SK-N-SH (cell line): ENCODE measurements around the gene PRSS16. TPM values are rescaled to one million over a fixed set of nuclear protein-coding genes. Genes with fewer than 3 reads are reported as not detected.
"Not testable (repeated sequence)": the region's sequence is repeated elsewhere in the genome, so short reads cannot be mapped to it uniquely, and the experiment has no call there.

ENCODE experiments used
- CTCF ChIA-PET: fragments of 300-600, 350-600 bp; formaldehyde crosslinking; extraction: SDS; loops from one replicate; lab custom pipeline; 2021; lab: Yijun Ruan, JAX
- POLR2A ChIA-PET: fragments of 350-600 bp; sonication (Branson Sonifier 250); formaldehyde crosslinking; extraction: SDS; loops from one replicate; lab custom pipeline; 2020; ENCODE audit warnings: antibody characterized with exemption, inconsistent platforms; lab: Yijun Ruan, JAX
- DNase-seq: peaks from one replicate; pipeline ENCODE4 v3.0.0; 2012
- H2AFZ ChIP-seq: fragments of 200-600 bp; sonication (generic); 2 replicates; pipeline ENCODE4 v1.8.1; 2016; ENCODE audit warnings: antibody characterized with exemption, mild to moderate bottlenecking, low read depth
- H3F3A ChIP-seq: fragments of 200-600 bp; sonication (generic); replicated peaks from 2 replicates; pipeline ENCODE3; 2016; ENCODE audit warnings: antibody characterized with exemption, mild to moderate bottlenecking; ENCODE audit not compliant: insufficient read depth
- H3K27ac ChIP-seq, 2 experiments: fragments of 200-500 bp in 1 of 2; fragments of 200-600 bp in 1 of 2; sonication (Bioruptor generic) in 1 of 2; sonication (generic), shearing (Covaris generic) in 1 of 2; 2 replicates each; pipeline versions ENCODE4 v1.5.1 to v1.6.1; 2014 to 2016; ENCODE audit warnings: low read depth in 2 of 2, inconsistent platforms in 1 of 2, low read length in 1 of 2, mild to moderate bottlenecking in 1 of 2, mixed read lengths in 1 of 2
- H3K27me3 ChIP-seq: fragments of 200-600 bp; sonication (generic), shearing (Covaris generic); 2 replicates; pipeline ENCODE4 v1.6.1; 2016; ENCODE audit warnings: mixed run types; ENCODE audit not compliant: insufficient read depth
- H3K36me3 ChIP-seq, 2 experiments: fragments of 200-500 bp in 1 of 2; fragments of 200-600 bp in 1 of 2; sonication (Bioruptor generic) in 1 of 2; sonication (generic) in 1 of 2; replicated peaks in 1 of 2; 2 replicates each; pipeline versions ENCODE3 to v1.5.1; 2014 to 2016; ENCODE audit warnings: low read length in 1 of 2, mild to moderate bottlenecking in 1 of 2; ENCODE audit not compliant: insufficient read depth in 2 of 2, control insufficient read depth in 1 of 2
- H3K4me1 ChIP-seq, 2 experiments: fragments of 200-500 bp in 1 of 2; fragments of 200-600 bp in 1 of 2; sonication (Bioruptor generic) in 1 of 2; sonication (generic), shearing (Covaris generic) in 1 of 2; 2 replicates each; pipeline versions ENCODE4 v1.5.1 to v1.6.1; 2014 to 2016; ENCODE audit warnings: low read depth in 1 of 2, low read length in 1 of 2, mixed run types in 1 of 2; ENCODE audit not compliant: insufficient read depth in 2 of 2, control insufficient read depth in 1 of 2
- H3K4me2 ChIP-seq: fragments of 200-600 bp; sonication (generic), shearing (Covaris generic); 2 replicates; pipeline ENCODE4 v1.6.1; 2017; ENCODE audit warnings: mixed run types
- H3K4me3 ChIP-seq, 2 experiments: fragments of 200-500 bp in 1 of 2; fragments of 200-600 bp in 1 of 2; sonication (Bioruptor generic) in 1 of 2; sonication (generic), shearing (Covaris generic) in 1 of 2; 2 replicates each; pipeline versions ENCODE4 v1.5.1 to v1.8.1; 2014 to 2016; ENCODE audit warnings: low read depth in 2 of 2, inconsistent platforms in 1 of 2, low read length in 1 of 2, mild to moderate bottlenecking in 1 of 2, mixed read lengths in 1 of 2, moderate library complexity in 1 of 2
- H3K79me2 ChIP-seq: fragments of 200-600 bp; sonication (generic); 2 replicates; pipeline ENCODE4 v1.8.1; 2017; ENCODE audit warnings: mild to moderate bottlenecking; ENCODE audit not compliant: insufficient read depth
- H3K9ac ChIP-seq: fragments of 200-600 bp; sonication (generic); 2 replicates; pipeline ENCODE4 v1.6.1; 2017; ENCODE audit warnings: mixed run types
- H3K9me2 ChIP-seq: fragments of 200-600 bp; sonication (generic); 2 replicates; pipeline ENCODE4 v1.6.1; 2017; ENCODE audit warnings: mixed run types
- H3K9me3 ChIP-seq: fragments of 200-600 bp; sonication (generic); 2 replicates; pipeline ENCODE4 v1.6.1; 2017; ENCODE audit warnings: mixed run types, mild to moderate bottlenecking, moderate library complexity
- H4K20me1 ChIP-seq: fragments of 200-600 bp; sonication (generic); 2 replicates; pipeline ENCODE4 v1.6.1; 2017; ENCODE audit warnings: mild to moderate bottlenecking, mixed run types; ENCODE audit not compliant: insufficient read depth
- CHD2 ChIP-seq: fragments of 150-350 bp; IDR thresholded peaks from 2 replicates; pipeline ENCODE4 v1.6.1; 2018; ENCODE audit warnings: low read length; ENCODE audit not compliant: partially characterized antibody
- EZH2phosphoT487 ChIP-seq: fragments of 200-600 bp; sonication (generic); IDR thresholded peaks from 2 replicates; pipeline ENCODE4 v1.6.1; 2017; ENCODE audit warnings: low read depth, mixed run types, mild to moderate bottlenecking, antibody characterized with exemption, moderate library complexity, borderline replicate concordance
- FOSL2 ChIP-seq: IDR thresholded peaks from 2 replicates; pipeline ENCODE4 v1.4.0; 2012; ENCODE audit warnings: low read depth, mild to moderate bottlenecking, moderate library complexity, borderline replicate concordance
- FOXM1 ChIP-seq: IDR thresholded peaks from 2 replicates; pipeline ENCODE4 v1.4.0; 2012; ENCODE audit warnings: low read depth, mild to moderate bottlenecking
- GATA2 ChIP-seq: sonication (generic); formaldehyde crosslinking; IDR thresholded peaks from 2 replicates; pipeline ENCODE4 v1.5.0; 2020; ENCODE audit warnings: mild to moderate bottlenecking, missing genetic modification reagents
- MXI1 ChIP-seq: IDR thresholded peaks from 2 replicates; pipeline ENCODE4 v1.6.1; 2012; ENCODE audit warnings: mild to moderate bottlenecking, low read depth, low read length, improper control_type of control experiment
- POLR2AphosphoS5 ChIP-seq: IDR thresholded peaks from 2 replicates; pipeline ENCODE4 v1.6.1; 2012; ENCODE audit warnings: low read depth, low read length
- RAD21 ChIP-seq: IDR thresholded peaks from 2 replicates; pipeline ENCODE4 v1.6.1; 2012; ENCODE audit warnings: mild to moderate bottlenecking, low read length
- RCOR1 ChIP-seq: fragments of 150-350 bp; IDR thresholded peaks from 2 replicates; pipeline ENCODE4 v1.6.1; 2017; ENCODE audit warnings: antibody characterized with exemption, low read length
- RFX5 ChIP-seq: IDR thresholded peaks from 2 replicates; pipeline ENCODE4 v1.6.1; 2012; ENCODE audit warnings: mild to moderate bottlenecking, improper control_type of control experiment, low read length
- SIN3A ChIP-seq: IDR thresholded peaks from 2 replicates; pipeline ENCODE4 v1.6.1; 2012; ENCODE audit warnings: low read depth, mild to moderate bottlenecking, low read length, moderate library complexity, borderline replicate concordance
- SMC3 ChIP-seq: IDR thresholded peaks from 2 replicates; pipeline ENCODE4 v1.6.1; 2012; ENCODE audit warnings: low read depth, low read length, improper control_type of control experiment
- TAF1 ChIP-seq: IDR thresholded peaks from 2 replicates; pipeline ENCODE4 v1.6.1; 2012; ENCODE audit warnings: low read depth, mild to moderate bottlenecking, low read length, moderate library complexity, borderline replicate concordance
- TCF12 ChIP-seq: IDR thresholded peaks from 2 replicates; pipeline ENCODE4 v1.4.0; 2012
- YY1 ChIP-seq: IDR thresholded peaks from 2 replicates; pipeline ENCODE4 v1.4.0; 2012; ENCODE audit warnings: low read depth, mild to moderate bottlenecking
- WGBS: methylation state at CpG from one replicate; pipeline ENCODE4 v1.1.6; 2017; ENCODE audit warnings: low lambda C conversion rate; 5-methylcytosine and 5-hydroxymethylcytosine counted together
- polyA plus RNA-seq, 3 experiments: library from polyadenylated mRNA; depleted of rRNA; stranded (reverse); fragments of >200 nt; gene quantifications; 2 replicates each; pipeline ENCODE4 v1.2.3, GENCODE V29; 2012
- TF ChIP-seq, protein P1 (sequence below): IDR thresholded peaks from 2 replicates; pipeline ENCODE4; 2012
- TF ChIP-seq, protein P2 (sequence below): IDR thresholded peaks from 2 replicates; pipeline ENCODE4 v1.4.0; 2012; ENCODE audit warnings: low read depth, borderline replicate concordance
- TF ChIP-seq, protein P3 (sequence below): IDR thresholded peaks from 2 replicates; pipeline ENCODE4 v1.4.0; 2012; ENCODE audit warnings: low read depth, borderline replicate concordance

Gene PRSS16
- polyA plus RNA-seq, 1 of the 3 experiments (the other 2 are of a cell fraction), result 0.07 TPM

DNA sequence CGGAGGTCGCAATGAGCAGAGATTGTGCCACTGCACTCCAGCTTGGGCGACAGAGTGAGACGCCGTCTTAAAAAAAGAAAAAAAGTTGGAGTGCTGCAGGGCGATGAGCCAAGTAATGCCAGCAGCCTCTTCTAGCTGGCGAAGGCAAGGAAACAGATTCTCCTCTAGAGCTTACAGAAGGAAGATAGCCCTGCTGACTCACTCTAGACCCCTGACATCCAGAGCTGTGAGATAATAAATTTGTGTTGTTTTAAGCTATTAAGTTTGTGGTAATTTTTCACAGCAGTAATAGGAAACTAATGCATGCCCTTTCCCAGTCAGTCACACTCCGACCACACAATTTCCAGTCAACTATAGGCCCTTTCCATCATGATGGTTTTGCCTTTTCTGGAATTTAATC lies 16.4 kb downstream of the PRSS16 start:
- no peak for DNase-seq
- H3K4me3 ChIP-seq, result no peak overlapping the region
- ChIA-PET CTCF (interaction anchor here (1.6 kb wide), 1 partner anchor 12 kb away, joined by 5 read pairs; no protein-coding TSS in a partner anchor), POLR2A (no interaction called here)
- H3K79me2 ChIP-seq, result no peaks in the 10 kb centered on the region
- no peaks in the 10 kb centered on the region for H3K9me2 ChIP-seq
- H4K20me1 ChIP-seq, result no peaks in the 10 kb centered on the region
- no peak overlapping the region for H3K27ac ChIP-seq
- no peaks in the 10 kb centered on the region for H3K4me1 ChIP-seq
- peaks cover 58% of the 10 kb centered on the region for H3K27me3 ChIP-seq
- H3F3A ChIP-seq, result no peaks in the 10 kb centered on the region
- no peak overlapping the region for H3K9ac ChIP-seq
- TF ChIP-seq GATA2 (CRISPR knock-in tag) (no peak), TAF1 (no peak), TCF12 (no peak), RAD21 (no peak), EZH2phosphoT487 (no peak), RFX5 (no peak), FOSL2 (no peak), MXI1 (no peak)
- TF ChIP-seq, protein P1, sequence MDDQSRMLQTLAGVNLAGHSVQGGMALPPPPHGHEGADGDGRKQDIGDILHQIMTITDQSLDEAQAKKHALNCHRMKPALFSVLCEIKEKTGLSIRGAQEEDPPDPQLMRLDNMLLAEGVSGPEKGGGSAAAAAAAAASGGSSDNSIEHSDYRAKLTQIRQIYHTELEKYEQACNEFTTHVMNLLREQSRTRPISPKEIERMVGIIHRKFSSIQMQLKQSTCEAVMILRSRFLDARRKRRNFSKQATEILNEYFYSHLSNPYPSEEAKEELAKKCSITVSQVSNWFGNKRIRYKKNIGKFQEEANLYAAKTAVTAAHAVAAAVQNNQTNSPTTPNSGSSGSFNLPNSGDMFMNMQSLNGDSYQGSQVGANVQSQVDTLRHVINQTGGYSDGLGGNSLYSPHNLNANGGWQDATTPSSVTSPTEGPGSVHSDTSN, result no peak
- no peak overlapping the region for H3K4me2 ChIP-seq
- H2AFZ ChIP-seq, result no peak overlapping the region
- no peaks in the 10 kb centered on the region for H3K36me3 ChIP-seq
- 9% methylated on average over 8 of the region's 8 CpGs for WGBS
- no peaks in the 10 kb centered on the region for H3K9me3 ChIP-seq

DNA sequence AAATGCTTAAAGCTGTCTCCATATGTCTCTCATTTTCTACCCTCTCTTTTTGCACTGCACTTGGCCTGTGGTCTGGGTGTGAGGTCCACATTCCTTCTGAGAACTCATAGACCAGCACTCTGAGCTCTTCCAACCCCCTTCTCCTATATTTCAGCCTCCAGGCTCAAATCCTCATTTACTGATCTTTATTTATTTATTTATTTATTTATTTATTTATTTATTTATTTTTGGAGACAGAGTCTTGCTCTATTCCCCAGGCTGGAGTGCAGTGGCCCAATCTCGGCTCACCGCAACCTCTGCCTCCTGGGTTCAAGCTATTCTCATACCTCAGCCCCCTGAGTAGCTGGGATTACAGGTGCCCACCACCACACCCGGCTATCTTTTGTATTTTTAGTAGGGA lies 19.5 kb downstream of the PRSS16 start:
- H3K79me2 ChIP-seq, H3K27ac ChIP-seq, POLR2A ChIA-PET, DNase-seq, H3K9me3 ChIP-seq, H3K9me2 ChIP-seq, H3F3A ChIP-seq, H3K4me3 ChIP-seq, H3K36me3 ChIP-seq, H3K4me2 ChIP-seq, H4K20me1 ChIP-seq, H3K4me1 ChIP-seq, CTCF ChIA-PET, H2AFZ ChIP-seq, H3K9ac ChIP-seq: not testable (repeated sequence)
- 46% methylated on average over 3 of the region's 3 CpGs for whole genome bisulfite sequencing
- H3K27me3 ChIP-seq, result peaks cover 49% of the 10 kb centered on the region

DNA sequence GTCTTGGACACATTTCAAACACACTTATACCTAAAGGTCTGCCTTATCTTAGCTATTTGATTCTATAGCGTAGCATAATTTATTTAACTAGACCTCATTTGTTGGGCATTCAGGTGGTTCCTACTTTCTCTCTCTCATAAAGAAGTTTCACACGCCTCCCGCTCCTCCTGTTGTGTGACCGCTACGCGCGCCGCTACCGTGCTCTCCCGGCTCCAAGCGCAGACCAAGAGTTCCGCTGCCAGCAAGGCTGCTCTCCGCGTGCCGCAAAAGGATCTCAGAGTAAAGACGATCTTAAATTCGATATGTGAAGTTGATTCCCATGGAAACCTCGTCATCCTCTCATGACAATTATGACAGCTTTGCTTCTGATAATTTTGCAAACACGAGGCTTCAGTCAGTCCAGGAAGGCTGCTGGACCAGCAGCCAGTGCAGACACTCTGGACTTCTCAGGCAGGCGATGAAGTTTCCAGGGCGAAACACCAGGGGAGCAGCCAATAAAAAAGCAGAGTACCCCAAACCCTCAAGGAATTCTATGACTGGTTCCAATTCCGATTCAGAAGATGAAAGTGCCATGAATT lies 20.4 kb downstream of the PRSS16 start:
- no peak for DNase-seq
- ChIA-PET CTCF (no interaction called here), POLR2A (no interaction called here)
- no peaks in the 10 kb centered on the region for H4K20me1 ChIP-seq
- WGBS, result 21% methylated on average over 22 of the region's 22 CpGs
- H3K4me3 ChIP-seq, result no peak overlapping the region
- no peaks in the 10 kb centered on the region for H3K9me2 ChIP-seq
- no peaks in the 10 kb centered on the region for H3K79me2 ChIP-seq
- no peaks in the 10 kb centered on the region for H3K36me3 ChIP-seq
- H3K4me2 ChIP-seq, result 0 out of 2 replicates have a peak overlapping the region, but pooled peaks have one; percentile 38
- H3K9me3 ChIP-seq, result no peaks in the 10 kb centered on the region; the same call in 1 of the 2 replicates
- no peaks in the 10 kb centered on the region for H3K4me1 ChIP-seq
- H3K27me3 ChIP-seq, result peaks cover 45% of the 10 kb centered on the region; the same call in 1 of the 2 replicates
- no peak overlapping the region for H3K27ac ChIP-seq
- H2AFZ ChIP-seq, result no peak overlapping the region
- H3K9ac ChIP-seq, result no peak overlapping the region
- H3F3A ChIP-seq, result no peaks in the 10 kb centered on the region
- TF ChIP-seq SIN3A (no peak), CHD2 (no peak), MXI1 (no peak), POLR2AphosphoS5 (no peak), FOXM1 (no peak), YY1 (no peak), RCOR1 (no peak), RFX5 (no peak), SMC3 (no peak)
- TF ChIP-seq, protein P2, sequence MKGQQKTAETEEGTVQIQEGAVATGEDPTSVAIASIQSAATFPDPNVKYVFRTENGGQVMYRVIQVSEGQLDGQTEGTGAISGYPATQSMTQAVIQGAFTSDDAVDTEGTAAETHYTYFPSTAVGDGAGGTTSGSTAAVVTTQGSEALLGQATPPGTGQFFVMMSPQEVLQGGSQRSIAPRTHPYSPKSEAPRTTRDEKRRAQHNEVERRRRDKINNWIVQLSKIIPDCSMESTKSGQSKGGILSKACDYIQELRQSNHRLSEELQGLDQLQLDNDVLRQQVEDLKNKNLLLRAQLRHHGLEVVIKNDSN, result no peak
- TF ChIP-seq, protein P3, sequence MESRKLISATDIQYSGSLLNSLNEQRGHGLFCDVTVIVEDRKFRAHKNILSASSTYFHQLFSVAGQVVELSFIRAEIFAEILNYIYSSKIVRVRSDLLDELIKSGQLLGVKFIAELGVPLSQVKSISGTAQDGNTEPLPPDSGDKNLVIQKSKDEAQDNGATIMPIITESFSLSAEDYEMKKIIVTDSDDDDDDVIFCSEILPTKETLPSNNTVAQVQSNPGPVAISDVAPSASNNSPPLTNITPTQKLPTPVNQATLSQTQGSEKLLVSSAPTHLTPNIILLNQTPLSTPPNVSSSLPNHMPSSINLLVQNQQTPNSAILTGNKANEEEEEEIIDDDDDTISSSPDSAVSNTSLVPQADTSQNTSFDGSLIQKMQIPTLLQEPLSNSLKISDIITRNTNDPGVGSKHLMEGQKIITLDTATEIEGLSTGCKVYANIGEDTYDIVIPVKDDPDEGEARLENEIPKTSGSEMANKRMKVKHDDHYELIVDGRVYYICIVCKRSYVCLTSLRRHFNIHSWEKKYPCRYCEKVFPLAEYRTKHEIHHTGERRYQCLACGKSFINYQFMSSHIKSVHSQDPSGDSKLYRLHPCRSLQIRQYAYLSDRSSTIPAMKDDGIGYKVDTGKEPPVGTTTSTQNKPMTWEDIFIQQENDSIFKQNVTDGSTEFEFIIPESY, result no peak
